ENCODE data around the gene ST7. TPM values are rescaled to one million over a fixed set of nuclear protein-coding genes. Genes with fewer than 3 reads are reported as not detected.

Gene ST7
- polyA plus RNA-seq, 1 donor (not counting 4 experiments of a cell fraction or from before 2014, with no cell fraction given): 16.9 TPM

GRCh38 chr7:117124591-117125220 is 171.4 kb downstream of the ST7 start:
- peak; percentile 69 for FAIRE-seq
- no peaks in the 10 kb centered on the region for H3K9me3 ChIP-seq (ENCODE audit: control insufficient read depth, low read depth, low read length)
- H3K4me2 ChIP-seq (ENCODE audit: control insufficient read depth, extremely low read depth, insufficient read depth, low read depth, low read length): no peak overlapping the region
- dilution Hi-C loops (cut with MboI; ENCODE audit: extremely low pct_ligation_motif_present, low sequenced_read_pairs): no loop called here
- peaks cover 7% of the 10 kb centered on the region for H3K4me1 ChIP-seq (ENCODE audit: control insufficient read depth, extremely low read depth, insufficient read depth, low read length)
- TF ChIP-seq EZH2 (IDR thresholded peaks at IDR 0.05; ENCODE audit: low read length) (no peak), CTCF (optimal IDR thresholded peaks at IDR 0.05 in 1 of 3, IDR thresholded peaks at IDR 0.05 in 1 of 3, conservative IDR thresholded peaks at IDR 0.05 in 1 of 3; ENCODE audit: extremely low read depth in 1 of 3, insufficient read depth in 2 of 3, low read length in 3 of 3) (no peak)
- H3K9ac ChIP-seq (ENCODE audit: control insufficient read depth, extremely low read depth, insufficient read depth, low read length): no peak overlapping the region
- no peak overlapping the region for H2AFZ ChIP-seq (ENCODE audit: control insufficient read depth, low read length)
- H3K9me1 ChIP-seq (ENCODE audit: control insufficient read depth, extremely low read depth, insufficient read depth, low read length): no peaks in the 10 kb centered on the region
- H3K4me3 ChIP-seq (ENCODE audit: control insufficient read depth in 2 of 3, extremely low read depth in 1 of 3, insufficient read depth in 2 of 3, low read depth in 1 of 3, low read length in 3 of 3): no peak overlapping the region
- H3K36me3 ChIP-seq (ENCODE audit: control insufficient read depth in 2 of 2, extremely low read depth in 1 of 2, insufficient read depth in 2 of 2, low read length in 2 of 2): no peaks in the 10 kb centered on the region
- DNase-seq (ENCODE audit: low read depth, low spot score): peak; percentile 36
- no peak overlapping the region for H3K27ac ChIP-seq (ENCODE audit: control insufficient read depth, insufficient read depth, low read length)
- H3K27me3 ChIP-seq (ENCODE audit: control insufficient read depth, extremely low read depth, insufficient read depth, low read length): no peaks in the 10 kb centered on the region
- no peaks in the 10 kb centered on the region for H3K79me2 ChIP-seq (ENCODE audit: control insufficient read depth, insufficient read depth, low read length)
- peaks cover 2% of the 10 kb centered on the region for H4K20me1 ChIP-seq (ENCODE audit: control insufficient read depth, extremely low read depth, insufficient read depth, low read length)

DNA sequence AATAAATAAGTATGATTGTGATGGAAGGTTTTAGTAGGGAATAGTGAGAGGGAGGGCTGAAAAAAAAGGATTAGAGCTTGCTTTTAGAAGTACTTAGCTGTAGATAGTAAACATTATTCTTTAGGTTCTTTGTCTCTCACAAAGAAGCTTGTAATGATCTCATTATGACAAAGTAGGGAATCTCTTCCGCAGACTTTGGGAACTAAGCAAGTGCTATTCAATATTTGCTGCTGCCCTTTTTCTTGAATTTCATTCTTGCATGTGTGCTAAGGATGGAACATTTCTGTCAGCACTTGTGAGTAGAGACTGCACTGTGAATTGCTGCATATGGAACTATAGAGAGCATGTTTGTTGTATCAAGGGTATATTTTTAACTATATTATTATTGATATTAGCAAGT is 173.4 kb downstream of the ST7 start:
- Histone ChIP-seq H2AFZ (ENCODE audit: control insufficient read depth, low read length) (no peak overlapping the region), H3K4me3 (ENCODE audit: control insufficient read depth in 2 of 3, extremely low read depth in 1 of 3, insufficient read depth in 2 of 3, low read depth in 1 of 3, low read length in 3 of 3) (no peak overlapping the region), H3K27ac (ENCODE audit: control insufficient read depth, insufficient read depth, low read length) (no peak overlapping the region), H3K9me1 (ENCODE audit: control insufficient read depth, extremely low read depth, insufficient read depth, low read length) (no peaks in the 10 kb centered on the region), H3K9ac (ENCODE audit: control insufficient read depth, extremely low read depth, insufficient read depth, low read length) (no peak overlapping the region), H3K9me3 (ENCODE audit: control insufficient read depth, low read depth, low read length) (no peaks in the 10 kb centered on the region), H3K4me1 (ENCODE audit: control insufficient read depth, extremely low read depth, insufficient read depth, low read length) (peaks cover 7% of the 10 kb centered on the region), H3K27me3 (ENCODE audit: control insufficient read depth, extremely low read depth, insufficient read depth, low read length) (no peaks in the 10 kb centered on the region), H3K36me3 (ENCODE audit: control insufficient read depth in 2 of 2, extremely low read depth in 1 of 2, insufficient read depth in 2 of 2, low read length in 2 of 2) (no peaks in the 10 kb centered on the region), H4K20me1 (ENCODE audit: control insufficient read depth, extremely low read depth, insufficient read depth, low read length) (peaks cover 2% of the 10 kb centered on the region), H3K79me2 (ENCODE audit: control insufficient read depth, insufficient read depth, low read length) (no peaks in the 10 kb centered on the region), H3K4me2 (ENCODE audit: control insufficient read depth, extremely low read depth, insufficient read depth, low read depth, low read length) (no peak overlapping the region)
- dilution Hi-C loops (cut with MboI; ENCODE audit: extremely low pct_ligation_motif_present, low sequenced_read_pairs): no loop called here
- no peak for FAIRE-seq
- TF ChIP-seq CTCF (optimal IDR thresholded peaks at IDR 0.05 in 1 of 3, IDR thresholded peaks at IDR 0.05 in 1 of 3, conservative IDR thresholded peaks at IDR 0.05 in 1 of 3; ENCODE audit: extremely low read depth in 1 of 3, insufficient read depth in 2 of 3, low read length in 3 of 3): no peak
- no peak for TF ChIP-seq EZH2 (IDR thresholded peaks at IDR 0.05; ENCODE audit: low read length)
- no peak for DNase-seq (ENCODE audit: low read depth, low spot score)
